Effector CD4-positive, alpha-beta T cell (primary cell): ENCODE results near the gene BRAF.
"Not testable (repeated sequence)": the region's sequence is repeated elsewhere in the genome, so short reads cannot be mapped to it uniquely, and the experiment has no call there.

ENCODE experiments used
- DNase-seq: peaks from one replicate; pipeline ENCODE4 v3.0.0-alpha.2; 2020

Gene BRAF

GRCh38 chr7:140917258-140917657, 7.5 kb downstream of the BRAF start:
- DNase-seq: no peak

GRCh38 chr7:140915935-140916555, 8.7 kb downstream of the BRAF start:
- no peak for DNase-seq

- no peak for DNase-seq
Observed at GRCh38 chr7:140914083-140914482, 10.6 kb downstream of the BRAF start.

GRCh38 chr7:140913596-140913928, 11.2 kb downstream of the BRAF start:
- DNase-seq: not testable (repeated sequence)

- no peak for DNase-seq
Observed at GRCh38 chr7:140911746-140912145, 13.0 kb downstream of the BRAF start.

- DNase-seq: no peak
Observed at GRCh38 chr7:140909476-140910161, 15.1 kb downstream of the BRAF start.

GRCh38 chr7:140908361-140908760, 16.4 kb downstream of the BRAF start:
- DNase-seq: no peak

GRCh38 chr7:140903741-140904480, 20.8 kb downstream of the BRAF start:
- DNase-seq: no peak

- DNase-seq: no peak
Observed at GRCh38 chr7:140902303-140902953, 22.3 kb downstream of the BRAF start.

GRCh38 chr7:140901941-140902302, 22.8 kb downstream of the BRAF start:
- no peak for DNase-seq

- no peak for DNase-seq
Observed at GRCh38 chr7:140899883-140900282, 24.8 kb downstream of the BRAF start.

GRCh38 chr7:140898786-140899536, 25.8 kb downstream of the BRAF start:
- no peak for DNase-seq

GRCh38 chr7:140896996-140897395, 27.7 kb downstream of the BRAF start:
- DNase-seq: no peak

GRCh38 chr7:140889645-140890044, 35.1 kb downstream of the BRAF start:
- DNase-seq: no peak

GRCh38 chr7:140889150-140889549, 35.6 kb downstream of the BRAF start:
- DNase-seq: no peak

- no peak for DNase-seq
Observed at GRCh38 chr7:140888087-140888486, 36.6 kb downstream of the BRAF start.

GRCh38 chr7:140885735-140886334, 38.9 kb downstream of the BRAF start:
- DNase-seq: no peak

GRCh38 chr7:140883378-140883777, 41.4 kb downstream of the BRAF start:
- DNase-seq: no peak

GRCh38 chr7:140882834-140883233, 41.9 kb downstream of the BRAF start:
- not testable (repeated sequence) for DNase-seq

- no peak for DNase-seq
Observed at GRCh38 chr7:140881507-140882228, 43.1 kb downstream of the BRAF start.

- DNase-seq: no peak
Observed at GRCh38 chr7:140877249-140877524, 47.5 kb downstream of the BRAF start.
